HEK293 (cell line): ENCODE measurements around the gene COX7A2.

Experiments used
- CTCF ChIA-PET: fragments of 350-600 bp; formaldehyde crosslinking; extraction: SDS; loops from one replicate; lab custom pipeline; 2021; ENCODE audit warnings: antibody characterized with exemption; lab: Yijun Ruan, JAX
- POLR2A ChIA-PET: fragments of 300-600 bp; formaldehyde crosslinking; extraction: SDS; loops from one replicate; lab custom pipeline; 2020; ENCODE audit warnings: antibody characterized with exemption, inconsistent platforms; lab: Yijun Ruan, JAX
- H3K27ac ChIP-seq: fragments of 200-500 bp; sonication (Bioruptor generic); 2 replicates; pipeline ENCODE4 v1.5.1; 2014; ENCODE audit warnings: low read depth, low read length, control low read depth, inconsistent platforms; ENCODE audit errors: extremely low read depth
- H3K36me3 ChIP-seq, 2 experiments: fragments of 200-500 bp in 1 of 2; sonication (Bioruptor generic) in 1 of 2; 1 replicate in 1 of 2; 2 replicates in 1 of 2; pipeline ENCODE4 v1.5.1; 2014 to 2017; ENCODE audit warnings: inconsistent platforms in 2 of 2, low read length in 2 of 2; ENCODE audit not compliant: control insufficient read depth in 2 of 2, insufficient read depth in 1 of 2
- H3K4me1 ChIP-seq: fragments of 200-500 bp; sonication (Bioruptor generic); 2 replicates; pipeline ENCODE4 v1.5.1; 2014; ENCODE audit warnings: mild to moderate bottlenecking, low read length, inconsistent platforms; ENCODE audit not compliant: control insufficient read depth, insufficient read depth
- H3K4me3 ChIP-seq: 2 replicates; pipeline ENCODE4 v1.5.1; 2011; ENCODE audit warnings: low read depth, mild to moderate bottlenecking, control low read depth, low read length, moderate library complexity
- H3K9me3 ChIP-seq: fragments of 200-500 bp; sonication (Bioruptor generic); 2 replicates; pipeline ENCODE4 v1.5.1; 2014; ENCODE audit warnings: low read depth, low read length, inconsistent platforms; ENCODE audit not compliant: control insufficient read depth, insufficient read depth
- GLIS2 ChIP-seq: fragments of 450-650 bp; formaldehyde crosslinking; IDR thresholded peaks from 2 replicates; pipeline ENCODE4 v1.5.1; 2016; ENCODE audit warnings: missing biosample characterization, missing genetic modification characterization
- OVOL3 ChIP-seq: fragments of 450-650 bp; formaldehyde crosslinking; IDR thresholded peaks from 2 replicates; pipeline ENCODE4 v1.5.1; 2016; ENCODE audit warnings: missing biosample characterization, missing genetic modification characterization
- REPIN1 ChIP-seq: fragments of 450-650 bp; formaldehyde crosslinking; IDR thresholded peaks from 2 replicates; pipeline ENCODE4 v1.5.1; 2017; ENCODE audit warnings: missing biosample characterization, missing genetic modification characterization, low read depth
- SCRT2 ChIP-seq: fragments of 450-650 bp; formaldehyde crosslinking; IDR thresholded peaks from 2 replicates; pipeline ENCODE4 v1.5.1; 2016; ENCODE audit warnings: missing biosample characterization, missing genetic modification characterization
- ZBTB1 ChIP-seq: fragments of 450-650 bp; formaldehyde crosslinking; IDR thresholded peaks from 2 replicates; pipeline ENCODE4 v1.5.1; 2016; ENCODE audit warnings: missing biosample characterization, missing genetic modification characterization
- ZNF169 ChIP-seq: fragments of 450-650 bp; formaldehyde crosslinking; IDR thresholded peaks from 2 replicates; pipeline ENCODE4 v1.5.1; 2016; ENCODE audit warnings: missing biosample characterization, missing genetic modification characterization
- ZNF221 ChIP-seq: fragments of 450-650 bp; formaldehyde crosslinking; IDR thresholded peaks from 2 replicates; pipeline ENCODE4 v1.5.1; 2017; ENCODE audit warnings: missing biosample characterization, missing genetic modification characterization, borderline replicate concordance
- ZNF266 ChIP-seq: fragments of 450-650 bp; formaldehyde crosslinking; IDR thresholded peaks from 2 replicates; pipeline ENCODE4 v1.5.1; 2016; ENCODE audit warnings: missing biosample characterization, missing genetic modification characterization, low read depth
- ZNF558 ChIP-seq: fragments of 450-650 bp; formaldehyde crosslinking; IDR thresholded peaks from 2 replicates; pipeline ENCODE4 v1.5.1; 2016; ENCODE audit warnings: missing biosample characterization, missing genetic modification characterization
- ZNF585B ChIP-seq: fragments of 450-650 bp; formaldehyde crosslinking; IDR thresholded peaks from 2 replicates; pipeline ENCODE4 v1.5.1; 2016; ENCODE audit warnings: missing biosample characterization, missing genetic modification characterization
- ZNF707 ChIP-seq: fragments of 450-650 bp; formaldehyde crosslinking; IDR thresholded peaks from 2 replicates; pipeline ENCODE4 v1.5.1; 2016; ENCODE audit warnings: missing biosample characterization, missing genetic modification characterization
- ZXDB ChIP-seq: fragments of 450-650 bp; formaldehyde crosslinking; IDR thresholded peaks from 2 replicates; pipeline ENCODE4 v1.5.1; 2016; ENCODE audit warnings: missing biosample characterization, missing genetic modification characterization
- TF ChIP-seq, protein P1 (sequence below): fragments of 450-650 bp; formaldehyde crosslinking; IDR thresholded peaks from 2 replicates; pipeline ENCODE4 v1.5.1; 2017; ENCODE audit warnings: missing biosample characterization, missing genetic modification characterization
- TF ChIP-seq, protein P2 (sequence below): fragments of 450-650 bp; formaldehyde crosslinking; IDR thresholded peaks from 2 replicates; pipeline ENCODE4 v1.5.1; 2016; ENCODE audit warnings: missing biosample characterization, missing genetic modification characterization
- TF ChIP-seq, protein P3 (sequence below): fragments of 450-650 bp; formaldehyde crosslinking; IDR thresholded peaks from 2 replicates; pipeline ENCODE4 v1.5.1; 2017; ENCODE audit warnings: missing biosample characterization, missing genetic modification characterization
- TF ChIP-seq, protein P4 (sequence below): fragments of 450-650 bp; formaldehyde crosslinking; IDR thresholded peaks from 2 replicates; pipeline ENCODE4 v1.5.1; 2016; ENCODE audit warnings: missing biosample characterization, missing genetic modification characterization, borderline replicate concordance
- TF ChIP-seq, protein P5 (sequence below): fragments of 450-650 bp; formaldehyde crosslinking; conservative IDR thresholded peaks from 2 replicates; pipeline ENCODE4 v1.5.1; 2016; ENCODE audit warnings: low read depth, missing biosample characterization, missing genetic modification characterization

The COX7A2 gene

DNA sequence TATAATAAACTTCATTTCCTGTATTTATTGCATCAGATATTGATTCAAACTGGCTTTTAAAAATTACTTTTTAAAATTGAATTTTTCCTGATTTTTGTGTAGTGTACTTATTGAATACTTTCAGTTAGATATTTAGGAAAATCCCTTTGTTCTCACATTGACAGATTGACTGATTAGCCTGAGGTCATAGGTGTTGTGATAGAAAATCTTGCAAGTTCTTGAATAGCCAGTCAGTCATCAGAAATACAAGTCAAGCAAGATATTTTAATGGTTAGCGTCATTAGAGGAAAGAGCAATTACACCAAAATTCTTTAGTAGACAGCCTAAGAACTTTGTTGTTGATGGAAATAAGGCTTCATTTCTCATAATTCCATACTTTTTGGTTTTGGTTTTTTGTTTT lies 44.4 kb upstream of the COX7A2 start:
- POLR2A ChIA-PET, result no interaction called here
- Histone ChIP-seq H3K36me3 (no peaks in the 10 kb centered on the region), H3K4me3 (no peak overlapping the region), H3K27ac (no peak overlapping the region), H3K9me3 (no peaks in the 10 kb centered on the region), H3K4me1 (no peaks in the 10 kb centered on the region)
- CTCF ChIA-PET, result interaction anchor here (0.8 to 1.8 kb wide), 2 partner anchors 9 to 13 kb away, joined by 3 to 4 read pairs; no protein-coding TSS in a partner anchor
- TF ChIP-seq ZNF266 (tag by site-specific recombination), result no peak
- TF ChIP-seq, protein P1, sequence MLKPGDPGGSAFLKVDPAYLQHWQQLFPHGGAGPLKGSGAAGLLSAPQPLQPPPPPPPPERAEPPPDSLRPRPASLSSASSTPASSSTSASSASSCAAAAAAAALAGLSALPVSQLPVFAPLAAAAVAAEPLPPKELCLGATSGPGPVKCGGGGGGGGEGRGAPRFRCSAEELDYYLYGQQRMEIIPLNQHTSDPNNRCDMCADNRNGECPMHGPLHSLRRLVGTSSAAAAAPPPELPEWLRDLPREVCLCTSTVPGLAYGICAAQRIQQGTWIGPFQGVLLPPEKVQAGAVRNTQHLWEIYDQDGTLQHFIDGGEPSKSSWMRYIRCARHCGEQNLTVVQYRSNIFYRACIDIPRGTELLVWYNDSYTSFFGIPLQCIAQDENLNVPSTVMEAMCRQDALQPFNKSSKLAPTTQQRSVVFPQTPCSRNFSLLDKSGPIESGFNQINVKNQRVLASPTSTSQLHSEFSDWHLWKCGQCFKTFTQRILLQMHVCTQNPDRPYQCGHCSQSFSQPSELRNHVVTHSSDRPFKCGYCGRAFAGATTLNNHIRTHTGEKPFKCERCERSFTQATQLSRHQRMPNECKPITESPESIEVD (tag by site-specific recombination), result peak; percentile 34; the same call in 1 of the 2 replicates

DNA sequence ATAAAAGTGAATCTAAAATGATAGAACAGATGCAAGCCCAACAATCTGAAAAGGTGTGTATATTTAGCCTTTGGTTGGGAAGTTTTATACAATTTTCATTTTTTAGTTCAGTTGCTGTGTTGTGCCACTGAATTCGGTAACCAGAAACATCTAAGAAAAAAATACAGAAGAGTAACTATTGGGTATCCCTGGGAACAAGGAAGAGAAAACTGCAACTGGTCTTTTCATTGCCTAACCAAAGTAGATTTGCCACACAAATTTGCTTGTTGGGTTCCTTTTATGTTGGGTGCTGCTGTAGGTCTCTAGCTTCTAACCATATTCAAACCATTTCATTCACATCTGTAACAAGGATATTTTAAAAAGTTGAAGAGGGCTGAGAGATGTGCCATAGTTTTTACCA lies 43.8 kb upstream of the COX7A2 start:
- Histone ChIP-seq H3K9me3 (no peaks in the 10 kb centered on the region), H3K4me3 (no peak overlapping the region), H3K27ac (no peak overlapping the region), H3K36me3 (no peaks in the 10 kb centered on the region)
- ChIA-PET CTCF (interaction anchor here (0.6 to 1.8 kb wide), 2 partner anchors 10 to 239 kb away, joined by 3 to 4 read pairs; no protein-coding TSS in a partner anchor), POLR2A (no interaction called here)
- TF ChIP-seq, protein P2, sequence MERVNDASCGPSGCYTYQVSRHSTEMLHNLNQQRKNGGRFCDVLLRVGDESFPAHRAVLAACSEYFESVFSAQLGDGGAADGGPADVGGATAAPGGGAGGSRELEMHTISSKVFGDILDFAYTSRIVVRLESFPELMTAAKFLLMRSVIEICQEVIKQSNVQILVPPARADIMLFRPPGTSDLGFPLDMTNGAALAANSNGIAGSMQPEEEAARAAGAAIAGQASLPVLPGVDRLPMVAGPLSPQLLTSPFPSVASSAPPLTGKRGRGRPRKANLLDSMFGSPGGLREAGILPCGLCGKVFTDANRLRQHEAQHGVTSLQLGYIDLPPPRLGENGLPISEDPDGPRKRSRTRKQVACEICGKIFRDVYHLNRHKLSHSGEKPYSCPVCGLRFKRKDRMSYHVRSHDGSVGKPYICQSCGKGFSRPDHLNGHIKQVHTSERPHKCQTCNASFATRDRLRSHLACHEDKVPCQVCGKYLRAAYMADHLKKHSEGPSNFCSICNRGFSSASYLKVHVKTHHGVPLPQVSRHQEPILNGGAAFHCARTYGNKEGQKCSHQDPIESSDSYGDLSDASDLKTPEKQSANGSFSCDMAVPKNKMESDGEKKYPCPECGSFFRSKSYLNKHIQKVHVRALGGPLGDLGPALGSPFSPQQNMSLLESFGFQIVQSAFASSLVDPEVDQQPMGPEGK (tag by site-specific recombination), result no peak
- TF ChIP-seq OVOL3 (tag by site-specific recombination), result no peak
- no peak for TF ChIP-seq ZNF169 (tag by site-specific recombination)
- TF ChIP-seq ZNF585B (tag by site-specific recombination), result no peak
- TF ChIP-seq SCRT2 (tag by site-specific recombination), result no peak
- no peak for TF ChIP-seq ZNF558 (tag by site-specific recombination)
- TF ChIP-seq REPIN1 (tag by site-specific recombination), result no peak
- TF ChIP-seq, protein P3, sequence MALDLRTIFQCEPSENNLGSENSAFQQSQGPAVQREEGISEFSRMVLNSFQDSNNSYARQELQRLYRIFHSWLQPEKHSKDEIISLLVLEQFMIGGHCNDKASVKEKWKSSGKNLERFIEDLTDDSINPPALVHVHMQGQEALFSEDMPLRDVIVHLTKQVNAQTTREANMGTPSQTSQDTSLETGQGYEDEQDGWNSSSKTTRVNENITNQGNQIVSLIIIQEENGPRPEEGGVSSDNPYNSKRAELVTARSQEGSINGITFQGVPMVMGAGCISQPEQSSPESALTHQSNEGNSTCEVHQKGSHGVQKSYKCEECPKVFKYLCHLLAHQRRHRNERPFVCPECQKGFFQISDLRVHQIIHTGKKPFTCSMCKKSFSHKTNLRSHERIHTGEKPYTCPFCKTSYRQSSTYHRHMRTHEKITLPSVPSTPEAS (tag by site-specific recombination), result no peak
- TF ChIP-seq, protein P4, sequence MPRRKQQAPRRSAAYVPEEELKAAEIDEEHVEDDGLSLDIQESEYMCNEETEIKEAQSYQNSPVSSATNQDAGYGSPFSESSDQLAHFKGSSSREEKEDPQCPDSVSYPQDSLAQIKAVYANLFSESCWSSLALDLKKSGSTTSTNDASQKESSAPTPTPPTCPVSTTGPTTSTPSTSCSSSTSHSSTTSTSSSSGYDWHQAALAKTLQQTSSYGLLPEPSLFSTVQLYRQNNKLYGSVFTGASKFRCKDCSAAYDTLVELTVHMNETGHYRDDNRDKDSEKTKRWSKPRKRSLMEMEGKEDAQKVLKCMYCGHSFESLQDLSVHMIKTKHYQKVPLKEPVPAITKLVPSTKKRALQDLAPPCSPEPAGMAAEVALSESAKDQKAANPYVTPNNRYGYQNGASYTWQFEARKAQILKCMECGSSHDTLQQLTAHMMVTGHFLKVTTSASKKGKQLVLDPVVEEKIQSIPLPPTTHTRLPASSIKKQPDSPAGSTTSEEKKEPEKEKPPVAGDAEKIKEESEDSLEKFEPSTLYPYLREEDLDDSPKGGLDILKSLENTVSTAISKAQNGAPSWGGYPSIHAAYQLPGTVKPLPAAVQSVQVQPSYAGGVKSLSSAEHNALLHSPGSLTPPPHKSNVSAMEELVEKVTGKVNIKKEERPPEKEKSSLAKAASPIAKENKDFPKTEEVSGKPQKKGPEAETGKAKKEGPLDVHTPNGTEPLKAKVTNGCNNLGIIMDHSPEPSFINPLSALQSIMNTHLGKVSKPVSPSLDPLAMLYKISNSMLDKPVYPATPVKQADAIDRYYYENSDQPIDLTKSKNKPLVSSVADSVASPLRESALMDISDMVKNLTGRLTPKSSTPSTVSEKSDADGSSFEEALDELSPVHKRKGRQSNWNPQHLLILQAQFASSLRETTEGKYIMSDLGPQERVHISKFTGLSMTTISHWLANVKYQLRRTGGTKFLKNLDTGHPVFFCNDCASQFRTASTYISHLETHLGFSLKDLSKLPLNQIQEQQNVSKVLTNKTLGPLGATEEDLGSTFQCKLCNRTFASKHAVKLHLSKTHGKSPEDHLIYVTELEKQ, result no peak
- no peak for TF ChIP-seq ZBTB1
- no peak for TF ChIP-seq GLIS2 (tag by site-specific recombination)
- TF ChIP-seq, protein P5, sequence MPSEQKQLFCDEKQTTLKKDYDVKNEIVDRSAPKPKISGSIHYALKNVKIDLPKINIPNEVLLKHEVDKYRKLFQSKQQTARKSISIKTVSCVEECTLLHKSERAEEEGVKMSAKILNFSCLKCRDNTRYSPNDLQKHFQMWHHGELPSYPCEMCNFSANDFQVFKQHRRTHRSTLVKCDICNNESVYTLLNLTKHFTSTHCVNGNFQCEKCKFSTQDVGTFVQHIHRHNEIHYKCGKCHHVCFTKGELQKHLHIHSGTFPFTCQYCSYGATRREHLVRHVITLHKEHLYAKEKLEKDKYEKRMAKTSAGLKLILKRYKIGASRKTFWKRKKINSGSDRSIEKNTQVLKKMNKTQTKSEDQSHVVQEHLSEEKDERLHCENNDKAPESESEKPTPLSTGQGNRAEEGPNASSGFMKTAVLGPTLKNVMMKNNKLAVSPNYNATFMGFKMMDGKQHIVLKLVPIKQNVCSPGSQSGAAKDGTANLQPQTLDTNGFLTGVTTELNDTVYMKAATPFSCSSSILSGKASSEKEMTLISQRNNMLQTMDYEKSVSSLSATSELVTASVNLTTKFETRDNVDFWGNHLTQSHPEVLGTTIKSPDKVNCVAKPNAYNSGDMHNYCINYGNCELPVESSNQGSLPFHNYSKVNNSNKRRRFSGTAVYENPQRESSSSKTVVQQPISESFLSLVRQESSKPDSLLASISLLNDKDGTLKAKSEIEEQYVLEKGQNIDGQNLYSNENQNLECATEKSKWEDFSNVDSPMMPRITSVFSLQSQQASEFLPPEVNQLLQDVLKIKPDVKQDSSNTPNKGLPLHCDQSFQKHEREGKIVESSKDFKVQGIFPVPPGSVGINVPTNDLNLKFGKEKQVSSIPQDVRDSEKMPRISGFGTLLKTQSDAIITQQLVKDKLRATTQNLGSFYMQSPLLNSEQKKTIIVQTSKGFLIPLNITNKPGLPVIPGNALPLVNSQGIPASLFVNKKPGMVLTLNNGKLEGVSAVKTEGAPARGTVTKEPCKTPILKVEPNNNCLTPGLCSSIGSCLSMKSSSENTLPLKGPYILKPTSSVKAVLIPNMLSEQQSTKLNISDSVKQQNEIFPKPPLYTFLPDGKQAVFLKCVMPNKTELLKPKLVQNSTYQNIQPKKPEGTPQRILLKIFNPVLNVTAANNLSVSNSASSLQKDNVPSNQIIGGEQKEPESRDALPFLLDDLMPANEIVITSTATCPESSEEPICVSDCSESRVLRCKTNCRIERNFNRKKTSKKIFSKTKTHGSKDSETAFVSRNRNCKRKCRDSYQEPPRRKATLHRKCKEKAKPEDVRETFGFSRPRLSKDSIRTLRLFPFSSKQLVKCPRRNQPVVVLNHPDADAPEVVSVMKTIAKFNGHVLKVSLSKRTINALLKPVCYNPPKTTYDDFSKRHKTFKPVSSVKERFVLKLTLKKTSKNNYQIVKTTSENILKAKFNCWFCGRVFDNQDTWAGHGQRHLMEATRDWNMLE (tag by site-specific recombination), result no peak
- TF ChIP-seq ZXDB (tag by site-specific recombination), result no peak
- TF ChIP-seq ZNF221, result no peak
- no peak for TF ChIP-seq ZNF707 (tag by site-specific recombination)
- TF ChIP-seq, all 188 proteins: peak for 0
- no peaks in the 10 kb centered on the region for H3K4me1 ChIP-seq
